ENCODE data around the gene MLLT1. TPM values are rescaled to one million over a fixed set of nuclear protein-coding genes. Genes with fewer than 3 reads are reported as not detected.

Gene MLLT1
- polyA plus RNA-seq, 3 donors, result 109 to 129 (median 114) TPM

DNA sequence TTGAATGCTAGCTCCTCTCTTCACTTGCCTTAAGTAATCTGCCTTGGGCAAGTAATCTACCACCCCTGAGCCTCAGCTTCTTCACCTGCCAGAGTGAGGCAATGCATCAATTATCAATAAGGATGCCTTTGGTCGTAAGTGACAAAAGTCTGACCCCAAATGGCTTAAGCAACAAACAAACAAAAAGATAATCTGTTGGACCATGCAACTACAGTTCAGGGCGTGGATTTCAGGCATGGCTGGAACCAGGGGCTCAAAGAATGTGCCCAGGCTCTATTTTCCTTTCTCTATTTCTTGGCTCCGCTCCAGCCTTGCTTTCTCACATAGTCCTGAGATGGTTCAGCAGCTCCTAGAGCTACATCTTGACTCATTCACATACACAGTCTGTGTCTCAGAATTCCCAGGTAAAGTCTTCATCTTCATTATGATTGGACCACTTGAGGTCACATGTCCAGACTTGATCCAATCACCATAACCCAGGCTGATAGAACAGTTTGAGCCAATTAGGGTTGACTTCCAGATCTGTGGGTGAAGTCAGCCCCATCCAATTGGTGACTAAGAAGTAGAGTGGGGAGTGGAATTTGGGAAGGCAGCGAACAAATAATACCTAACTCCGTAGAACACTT, 114.8 kb downstream of the MLLT1 start:
- no peak for DNase-seq

- no peak for DNase-seq
These were observed 118.4 kb downstream of the MLLT1 start for GRCh38 chr19:6161271-6161850.

Other genes with a start within 250 kb of the MLLT1 start
- 10 to 100 TPM in 1 of 3 donors, 1 to 10 TPM in 2; 7.2 to 11.0 (median 9.7) TPM for gene RFX2, start 169.5 kb downstream of the MLLT1 start, polyA plus RNA-seq (ENCODE audit: insufficient read length in 3 of 3)
- gene ACSBG2, start 144.3 kb downstream of the MLLT1 start, polyA plus RNA-seq (ENCODE audit: insufficient read length in 3 of 3), result 1 to 10 TPM in 2 of 3 donors, under 1 TPM in 1; 0.75 to 2.8 (median 2.3) TPM
- gene ACER1, start 53.6 kb upstream of the MLLT1 start, polyA plus RNA-seq (ENCODE audit: insufficient read length in 3 of 3), result under 1 TPM in 2 of 3 donors, not detected in 1; 0.12 to 0.16 TPM
- gene CLPP, start 81.6 kb upstream of the MLLT1 start, polyA plus RNA-seq (ENCODE audit: insufficient read length in 3 of 3), result 10 to 100 TPM; 62.5 to 79.9 (median 69.1) TPM
- 10 to 100 TPM; 70.2 to 90.9 (median 89.4) TPM for gene ALKBH7, start 92.8 kb upstream of the MLLT1 start, polyA plus RNA-seq (ENCODE audit: insufficient read length in 3 of 3)
- 1 to 10 TPM; 3.0 to 3.8 (median 3.3) TPM for gene PSPN, start 96.0 kb upstream of the MLLT1 start, polyA plus RNA-seq (ENCODE audit: insufficient read length in 3 of 3)
- 100 to 1,000 TPM in 2 of 3 donors, 10 to 100 TPM in 1; 91.7 to 102 (median 100) TPM for gene GTF2F1, start 113.2 kb upstream of the MLLT1 start, polyA plus RNA-seq (ENCODE audit: insufficient read length in 3 of 3)
- gene KHSRP, start 144.8 kb upstream of the MLLT1 start, polyA plus RNA-seq (ENCODE audit: insufficient read length in 3 of 3), result 100 to 1,000 TPM; 310 to 362 (median 359) TPM
- 1 to 10 TPM in 2 of 3 donors, under 1 TPM in 1; 0.31 to 2.4 (median 1.5) TPM for gene SLC25A41, start 153.8 kb upstream of the MLLT1 start, polyA plus RNA-seq (ENCODE audit: insufficient read length in 3 of 3)
- gene SLC25A23, start 179.8 kb upstream of the MLLT1 start, polyA plus RNA-seq (ENCODE audit: insufficient read length in 3 of 3), result 10 to 100 TPM; 77.7 to 84.1 (median 80.4) TPM
- gene CRB3, start 184.3 kb upstream of the MLLT1 start, polyA plus RNA-seq (ENCODE audit: insufficient read length in 3 of 3), result 10 to 100 TPM; 34.0 to 41.7 (median 35.9) TPM
- 10 to 100 TPM; 41.8 to 47.0 (median 45.2) TPM for gene DENND1C, start 201.8 kb upstream of the MLLT1 start, polyA plus RNA-seq (ENCODE audit: insufficient read length in 3 of 3)
- gene TUBB4A, start 222.3 kb upstream of the MLLT1 start, polyA plus RNA-seq (ENCODE audit: insufficient read length in 3 of 3), result 10 to 100 TPM; 35.2 to 37.0 (median 36.7) TPM

Data from renal pelvis (tissue), 4 donors.